Tibial nerve (tissue), 3 donors: ENCODE measurements around the gene RAB11FIP3.

ENCODE experiments used
- CTCF ChIP-seq, 5 experiments: fragments of 200-600 bp in 3 of 5; fragments of 450-650 bp in 2 of 5; sonication (generic) in 3 of 5; IDR thresholded peaks; one replicate each; pipeline ENCODE4 v1.5.1; 2016 to 2019; ENCODE audit warnings: antibody characterized with exemption in 5 of 5, mild to moderate bottlenecking in 3 of 5, moderate library complexity in 2 of 5
- POLR2A ChIP-seq, 2 donors: fragments of 450-650 bp; IDR thresholded peaks; one replicate each; pipeline ENCODE4 v1.6.1; 2017; ENCODE audit warnings: antibody characterized with exemption in 2 of 2, mild to moderate bottlenecking in 2 of 2, moderate library complexity in 2 of 2

DNA sequence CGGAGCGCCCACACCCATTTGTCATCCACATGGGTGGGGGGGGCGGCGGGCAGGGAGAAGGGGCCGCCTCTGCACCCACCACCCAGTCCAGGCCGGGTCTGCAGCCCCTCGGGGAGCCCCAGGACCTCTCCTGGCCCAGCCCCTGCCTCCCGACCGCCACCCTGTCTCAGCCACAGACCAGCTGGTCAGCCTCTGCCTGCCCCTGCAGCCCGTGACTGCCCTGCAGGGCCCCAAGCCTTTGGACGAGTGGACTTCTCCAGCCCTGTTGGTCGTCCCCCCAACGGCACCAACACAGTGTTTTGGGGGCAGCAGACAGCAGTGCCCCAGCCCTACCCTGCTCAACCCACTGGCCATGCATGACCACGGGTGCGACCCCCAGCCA, 136.0 kb downstream of the RAB11FIP3 start:
- no peak for TF ChIP-seq CTCF (IDR thresholded peaks at IDR 0.05)
- TF ChIP-seq POLR2A (IDR thresholded peaks at IDR 0.05) = no peak
